ENCODE results near the gene PRSS1.

DNA sequence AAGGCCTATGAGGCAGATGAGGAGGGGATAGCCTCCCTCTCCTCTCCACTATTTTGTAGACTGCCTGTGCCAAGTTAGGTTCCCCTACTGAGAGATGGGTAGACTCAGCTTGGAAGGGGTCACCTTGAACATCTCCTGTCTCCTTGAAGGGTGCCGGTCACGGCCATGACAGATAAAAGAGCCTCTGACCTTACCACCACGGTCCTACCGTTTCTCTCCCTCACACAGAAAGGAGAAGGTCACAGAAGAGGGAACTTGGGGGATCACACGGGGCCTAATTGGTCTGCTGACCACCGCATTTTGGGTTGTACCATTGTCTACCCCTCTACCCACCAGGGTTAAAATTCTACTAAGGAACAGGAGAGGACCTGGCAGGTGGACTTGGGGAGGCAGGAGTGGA, 38.5 kb downstream of the PRSS1 start:
- TF ChIP-seq, protein P1, sequence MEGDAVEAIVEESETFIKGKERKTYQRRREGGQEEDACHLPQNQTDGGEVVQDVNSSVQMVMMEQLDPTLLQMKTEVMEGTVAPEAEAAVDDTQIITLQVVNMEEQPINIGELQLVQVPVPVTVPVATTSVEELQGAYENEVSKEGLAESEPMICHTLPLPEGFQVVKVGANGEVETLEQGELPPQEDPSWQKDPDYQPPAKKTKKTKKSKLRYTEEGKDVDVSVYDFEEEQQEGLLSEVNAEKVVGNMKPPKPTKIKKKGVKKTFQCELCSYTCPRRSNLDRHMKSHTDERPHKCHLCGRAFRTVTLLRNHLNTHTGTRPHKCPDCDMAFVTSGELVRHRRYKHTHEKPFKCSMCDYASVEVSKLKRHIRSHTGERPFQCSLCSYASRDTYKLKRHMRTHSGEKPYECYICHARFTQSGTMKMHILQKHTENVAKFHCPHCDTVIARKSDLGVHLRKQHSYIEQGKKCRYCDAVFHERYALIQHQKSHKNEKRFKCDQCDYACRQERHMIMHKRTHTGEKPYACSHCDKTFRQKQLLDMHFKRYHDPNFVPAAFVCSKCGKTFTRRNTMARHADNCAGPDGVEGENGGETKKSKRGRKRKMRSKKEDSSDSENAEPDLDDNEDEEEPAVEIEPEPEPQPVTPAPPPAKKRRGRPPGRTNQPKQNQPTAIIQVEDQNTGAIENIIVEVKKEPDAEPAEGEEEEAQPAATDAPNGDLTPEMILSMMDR (IDR thresholded peaks at IDR 0.05), result no peak
- TF ChIP-seq POLR2A (IDR thresholded peaks at IDR 0.05), result no peak

Data from breast epithelium (tissue), 3 donors.